Measurements from ENCODE around the gene FBXL20. TPM values are rescaled to one million over a fixed set of nuclear protein-coding genes. Genes with fewer than 3 reads are reported as not detected.
"Not testable (repeated sequence)": the region's sequence is repeated elsewhere in the genome, so short reads cannot be mapped to it uniquely, and the experiment has no call there.

FBXL20 gene
- total and polyA plus RNA-seq, 4 donors, result 3.2 to 31.7 (median 11.5) TPM

- H3K27ac ChIP-seq (ENCODE audit: low read depth in 1 of 2, low read length in 1 of 2), result no peak overlapping the region
- no peaks in the 10 kb centered on the region for H3K27me3 ChIP-seq (ENCODE audit: control insufficient read depth in 3 of 3, insufficient read depth in 3 of 3, low read length in 2 of 3)
- peaks cover 13 to 38% (median 23%) of the 10 kb centered on the region in 4 donors for H3K36me3 ChIP-seq (ENCODE audit: control insufficient read depth in 4 of 4, insufficient read depth in 4 of 4, low read length in 4 of 4)
- H3K4me1 ChIP-seq (ENCODE audit: control insufficient read depth in 5 of 5, insufficient read depth in 5 of 5, low read length in 5 of 5), result no peaks in the 10 kb centered on the region
- H3K9me3 ChIP-seq (ENCODE audit: control insufficient read depth in 4 of 4, insufficient read depth in 3 of 4, low read length in 3 of 4), result no peaks in the 10 kb centered on the region
- DNase-seq (no peak), ATAC-seq (ENCODE audit: insufficient read depth, low FRiP score) (no peak)
- H3K4me3 ChIP-seq, result no peak overlapping the region
- no peak for TF ChIP-seq CTCF (IDR thresholded peaks at IDR 0.05; ENCODE audit: control extremely low read depth, extremely low read depth)
- H3K9ac ChIP-seq (ENCODE audit: insufficient read depth in 1 of 2, low read length in 2 of 2), result no peak overlapping the region
- 87% methylated on average over 7 of the region's 7 CpGs for WGBS, 2 donors
Observed at GRCh38 chr17:39261286-39261685, 140.1 kb downstream of the FBXL20 start.

GRCh38 chr17:39252788-39253460, 148.5 kb downstream of the FBXL20 start:
- H3K9me3 ChIP-seq (ENCODE audit: control insufficient read depth in 4 of 4, insufficient read depth in 3 of 4, low read length in 3 of 4), result no peaks in the 10 kb centered on the region
- no peak overlapping the region for H3K4me3 ChIP-seq
- H3K4me1 ChIP-seq (ENCODE audit: control insufficient read depth in 5 of 5, insufficient read depth in 5 of 5, low read length in 5 of 5), result no peaks in the 10 kb centered on the region
- 82 to 85% methylated on average over 7 of the region's 7 CpGs for WGBS, 2 donors
- DNase-seq (no peak), ATAC-seq (ENCODE audit: insufficient read depth, low FRiP score) (no peak)
- TF ChIP-seq CTCF (IDR thresholded peaks at IDR 0.05; ENCODE audit: control extremely low read depth, extremely low read depth), result no peak
- no peak overlapping the region for H3K9ac ChIP-seq (ENCODE audit: insufficient read depth in 1 of 2, low read length in 2 of 2)
- no peak overlapping the region for H3K27ac ChIP-seq (ENCODE audit: low read depth in 1 of 2, low read length in 1 of 2)
- H3K27me3 ChIP-seq (ENCODE audit: control insufficient read depth in 3 of 3, insufficient read depth in 3 of 3, low read length in 2 of 3), result no peaks in the 10 kb centered on the region
- peaks cover 4 to 15% (median 11%) of the 10 kb centered on the region in 4 donors for H3K36me3 ChIP-seq (ENCODE audit: control insufficient read depth in 4 of 4, insufficient read depth in 4 of 4, low read length in 4 of 4)

GRCh38 chr17:39251997-39252396, 149.4 kb downstream of the FBXL20 start:
- WGBS, 2 donors, result 90 to 94% methylated on average over 1 of the region's 1 CpG
- Histone ChIP-seq H3K9ac (ENCODE audit: insufficient read depth in 1 of 2, low read length in 2 of 2) (no peak overlapping the region), H3K4me3 (no peak overlapping the region), H3K4me1 (ENCODE audit: control insufficient read depth in 5 of 5, insufficient read depth in 5 of 5, low read length in 5 of 5) (no peaks in the 10 kb centered on the region), H3K9me3 (ENCODE audit: control insufficient read depth in 4 of 4, insufficient read depth in 3 of 4, low read length in 3 of 4) (no peaks in the 10 kb centered on the region), H3K27me3 (ENCODE audit: control insufficient read depth in 3 of 3, insufficient read depth in 3 of 3, low read length in 2 of 3) (no peaks in the 10 kb centered on the region), H3K36me3 (ENCODE audit: control insufficient read depth in 4 of 4, insufficient read depth in 4 of 4, low read length in 4 of 4) (peaks cover 4 to 10% (median 8%) of the 10 kb centered on the region in 4 donors), H3K27ac (ENCODE audit: low read depth in 1 of 2, low read length in 1 of 2) (no peak overlapping the region)
- no peak for ATAC-seq (ENCODE audit: insufficient read depth, low FRiP score)
- no peak for TF ChIP-seq CTCF (IDR thresholded peaks at IDR 0.05; ENCODE audit: control extremely low read depth, extremely low read depth)
- DNase-seq, result no peak

GRCh38 chr17:39250076-39250475, 151.3 kb downstream of the FBXL20 start:
- not testable (repeated sequence) for DNase-seq; H3K27ac ChIP-seq (ENCODE audit: low read depth in 1 of 2, low read length in 1 of 2); H3K4me3 ChIP-seq; ATAC-seq (ENCODE audit: insufficient read depth, low FRiP score); H3K9me3 ChIP-seq (ENCODE audit: control insufficient read depth in 4 of 4, insufficient read depth in 3 of 4, low read length in 3 of 4); H3K27me3 ChIP-seq (ENCODE audit: control insufficient read depth in 3 of 3, insufficient read depth in 3 of 3, low read length in 2 of 3); H3K9ac ChIP-seq (ENCODE audit: insufficient read depth in 1 of 2, low read length in 2 of 2); H3K4me1 ChIP-seq (ENCODE audit: control insufficient read depth in 5 of 5, insufficient read depth in 5 of 5, low read length in 5 of 5)
- peaks cover 4 to 10% (median 7%) of the 10 kb centered on the region in 4 donors for H3K36me3 ChIP-seq (ENCODE audit: control insufficient read depth in 4 of 4, insufficient read depth in 4 of 4, low read length in 4 of 4)
- 96 to 97% methylated on average over 12 of the region's 12 CpGs for WGBS, 2 donors
